ENCODE data around the gene KRT13.

KRT13 gene

DNA sequence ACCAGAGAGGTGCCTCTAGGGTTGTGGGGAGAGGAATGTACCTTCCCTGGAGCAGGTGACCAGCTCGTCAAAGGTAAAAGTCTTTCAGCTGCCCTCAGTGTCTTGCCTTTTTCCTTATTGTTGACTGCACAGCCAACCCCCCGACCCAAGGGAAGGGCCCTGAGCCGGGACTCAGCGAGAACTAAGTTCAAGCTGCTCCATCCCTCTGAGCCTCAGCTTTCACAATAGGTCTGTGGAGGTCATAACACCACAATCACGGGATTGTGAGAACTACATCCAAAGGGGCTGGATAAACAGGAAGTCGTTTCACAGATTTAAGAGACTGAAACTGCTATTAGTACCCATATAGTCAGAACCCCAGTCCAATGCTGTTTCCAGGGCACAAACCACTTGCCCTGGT, 13.1 kb downstream of the KRT13 start:
- no peak for ATAC-seq
- TF ChIP-seq ZC3H10 (CRISPR knock-in tag; IDR thresholded peaks at IDR 0.05): no peak
- no peak for TF ChIP-seq TCF4 (CRISPR knock-in tag; IDR thresholded peaks at IDR 0.05; ENCODE audit: borderline replicate concordance)
- TF ChIP-seq, protein P1, sequence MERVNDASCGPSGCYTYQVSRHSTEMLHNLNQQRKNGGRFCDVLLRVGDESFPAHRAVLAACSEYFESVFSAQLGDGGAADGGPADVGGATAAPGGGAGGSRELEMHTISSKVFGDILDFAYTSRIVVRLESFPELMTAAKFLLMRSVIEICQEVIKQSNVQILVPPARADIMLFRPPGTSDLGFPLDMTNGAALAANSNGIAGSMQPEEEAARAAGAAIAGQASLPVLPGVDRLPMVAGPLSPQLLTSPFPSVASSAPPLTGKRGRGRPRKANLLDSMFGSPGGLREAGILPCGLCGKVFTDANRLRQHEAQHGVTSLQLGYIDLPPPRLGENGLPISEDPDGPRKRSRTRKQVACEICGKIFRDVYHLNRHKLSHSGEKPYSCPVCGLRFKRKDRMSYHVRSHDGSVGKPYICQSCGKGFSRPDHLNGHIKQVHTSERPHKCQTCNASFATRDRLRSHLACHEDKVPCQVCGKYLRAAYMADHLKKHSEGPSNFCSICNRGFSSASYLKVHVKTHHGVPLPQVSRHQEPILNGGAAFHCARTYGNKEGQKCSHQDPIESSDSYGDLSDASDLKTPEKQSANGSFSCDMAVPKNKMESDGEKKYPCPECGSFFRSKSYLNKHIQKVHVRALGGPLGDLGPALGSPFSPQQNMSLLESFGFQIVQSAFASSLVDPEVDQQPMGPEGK (CRISPR knock-in tag; IDR thresholded peaks at IDR 0.05; ENCODE audit: borderline replicate concordance): no peak
- no peak for TF ChIP-seq TOX (CRISPR knock-in tag; IDR thresholded peaks at IDR 0.05; ENCODE audit: borderline replicate concordance)
- TF ChIP-seq, protein P2, sequence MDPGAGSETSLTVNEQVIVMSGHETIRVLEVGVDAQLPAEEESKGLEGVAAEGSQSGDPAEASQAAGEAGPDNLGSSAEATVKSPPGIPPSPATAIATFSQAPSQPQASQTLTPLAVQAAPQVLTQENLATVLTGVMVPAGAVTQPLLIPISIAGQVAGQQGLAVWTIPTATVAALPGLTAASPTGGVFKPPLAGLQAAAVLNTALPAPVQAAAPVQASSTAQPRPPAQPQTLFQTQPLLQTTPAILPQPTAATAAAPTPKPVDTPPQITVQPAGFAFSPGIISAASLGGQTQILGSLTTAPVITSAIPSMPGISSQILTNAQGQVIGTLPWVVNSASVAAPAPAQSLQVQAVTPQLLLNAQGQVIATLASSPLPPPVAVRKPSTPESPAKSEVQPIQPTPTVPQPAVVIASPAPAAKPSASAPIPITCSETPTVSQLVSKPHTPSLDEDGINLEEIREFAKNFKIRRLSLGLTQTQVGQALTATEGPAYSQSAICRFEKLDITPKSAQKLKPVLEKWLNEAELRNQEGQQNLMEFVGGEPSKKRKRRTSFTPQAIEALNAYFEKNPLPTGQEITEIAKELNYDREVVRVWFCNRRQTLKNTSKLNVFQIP (CRISPR knock-in tag; IDR thresholded peaks at IDR 0.05; ENCODE audit: borderline replicate concordance, low read depth): no peak
- no peak for TF ChIP-seq GLIS3 (CRISPR knock-in tag; IDR thresholded peaks at IDR 0.05)
- no peak for TF ChIP-seq ARNTL (CRISPR knock-in tag; IDR thresholded peaks at IDR 0.05; ENCODE audit: borderline replicate concordance, low read depth)
- no peak for TF ChIP-seq ESRRG (CRISPR knock-in tag; IDR thresholded peaks at IDR 0.05)
- TF ChIP-seq BACH2 (CRISPR knock-in tag; IDR thresholded peaks at IDR 0.05; ENCODE audit: borderline replicate concordance): no peak
- no peak for TF ChIP-seq ZFP30 (CRISPR knock-in tag; IDR thresholded peaks at IDR 0.05)
- no peak for TF ChIP-seq ISL1 (CRISPR knock-in tag; IDR thresholded peaks at IDR 0.05)
- no peak for TF ChIP-seq PPARA (CRISPR knock-in tag; IDR thresholded peaks at IDR 0.05; ENCODE audit: borderline replicate concordance)
- TF ChIP-seq ZNF565 (CRISPR knock-in tag; conservative IDR thresholded peaks at IDR 0.05; ENCODE audit: low read depth): no peak
- TF ChIP-seq OSR1 (CRISPR knock-in tag; IDR thresholded peaks at IDR 0.05): no peak
- no peak for TF ChIP-seq ZFP3 (CRISPR knock-in tag; IDR thresholded peaks at IDR 0.05)

DNA sequence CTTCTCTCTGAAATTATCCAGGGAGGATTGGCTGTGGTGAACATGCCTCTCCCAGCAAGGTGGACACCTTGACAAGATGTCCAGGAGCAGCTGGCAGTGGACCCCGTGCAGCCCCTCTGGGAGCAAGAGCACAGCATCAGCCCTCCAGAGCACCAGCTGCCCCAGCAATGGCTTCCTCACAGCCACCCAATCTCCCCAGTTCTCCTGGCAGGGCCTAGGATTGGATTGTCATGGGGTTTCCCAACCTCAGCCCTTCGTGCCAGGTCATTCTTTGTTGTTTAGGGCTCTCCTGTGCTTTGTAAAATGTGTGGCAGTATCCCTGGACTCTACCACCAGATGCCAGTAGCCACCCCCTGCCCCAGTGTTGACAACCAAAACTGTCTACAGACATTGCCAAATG, 13.9 kb downstream of the KRT13 start:
- TF ChIP-seq, protein P2 (CRISPR knock-in tag; IDR thresholded peaks at IDR 0.05; ENCODE audit: borderline replicate concordance, low read depth): no peak
- TF ChIP-seq PPARA (CRISPR knock-in tag; IDR thresholded peaks at IDR 0.05; ENCODE audit: borderline replicate concordance) (no peak), ESRRG (CRISPR knock-in tag; IDR thresholded peaks at IDR 0.05) (no peak), TOX (CRISPR knock-in tag; IDR thresholded peaks at IDR 0.05; ENCODE audit: borderline replicate concordance) (no peak), OSR1 (CRISPR knock-in tag; IDR thresholded peaks at IDR 0.05) (no peak), ZNF8 (CRISPR knock-in tag; IDR thresholded peaks at IDR 0.05) (no peak)
- no peak for ATAC-seq

DNA sequence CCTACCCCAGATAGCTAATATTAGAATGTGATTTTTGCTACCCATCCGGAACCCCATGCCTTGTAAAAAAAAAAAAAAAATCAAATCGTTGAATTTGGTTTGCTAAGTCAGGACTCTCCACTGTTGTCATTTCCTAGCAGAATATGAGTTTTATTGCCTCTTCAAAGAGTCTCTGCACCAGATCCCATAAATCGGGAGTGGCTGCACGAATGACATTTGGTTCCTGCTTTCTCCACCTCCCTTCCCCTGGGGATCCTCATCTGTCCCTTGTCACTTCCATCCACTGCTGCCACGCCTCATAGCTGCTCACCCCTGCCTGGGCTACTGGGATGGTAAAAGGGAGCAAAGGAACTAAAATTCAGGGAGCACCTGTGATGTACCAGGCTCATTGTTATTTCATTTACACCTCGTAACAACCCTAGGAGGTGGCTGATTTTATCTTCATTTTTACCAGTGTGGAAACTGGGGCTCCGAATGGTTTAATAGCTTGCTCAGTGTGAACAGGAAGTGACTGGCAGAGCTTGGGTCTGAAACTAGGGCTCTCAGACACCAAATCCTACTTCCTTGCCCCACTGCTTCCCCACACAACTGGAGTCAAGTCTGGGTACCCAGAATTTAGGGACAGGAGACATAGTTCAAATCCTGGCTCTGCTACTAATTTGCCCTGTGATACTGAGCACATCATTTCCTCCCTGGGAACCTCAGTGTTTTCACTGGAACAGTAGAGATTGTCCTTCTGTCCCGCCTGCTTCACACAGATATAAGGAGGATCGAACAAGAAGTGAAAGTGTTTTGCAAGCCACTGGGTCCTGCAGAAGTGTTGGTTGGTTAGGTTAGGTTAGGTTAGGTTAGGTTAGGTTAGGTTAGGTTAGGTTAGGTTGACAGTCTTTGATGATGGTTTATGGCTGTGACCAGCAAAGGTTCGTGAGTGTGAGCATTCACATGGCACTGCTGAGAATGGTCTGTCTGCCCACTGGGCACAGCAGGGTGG, 15.1 kb downstream of the KRT13 start:
- ATAC-seq: no peak
- TF ChIP-seq, protein P3, sequence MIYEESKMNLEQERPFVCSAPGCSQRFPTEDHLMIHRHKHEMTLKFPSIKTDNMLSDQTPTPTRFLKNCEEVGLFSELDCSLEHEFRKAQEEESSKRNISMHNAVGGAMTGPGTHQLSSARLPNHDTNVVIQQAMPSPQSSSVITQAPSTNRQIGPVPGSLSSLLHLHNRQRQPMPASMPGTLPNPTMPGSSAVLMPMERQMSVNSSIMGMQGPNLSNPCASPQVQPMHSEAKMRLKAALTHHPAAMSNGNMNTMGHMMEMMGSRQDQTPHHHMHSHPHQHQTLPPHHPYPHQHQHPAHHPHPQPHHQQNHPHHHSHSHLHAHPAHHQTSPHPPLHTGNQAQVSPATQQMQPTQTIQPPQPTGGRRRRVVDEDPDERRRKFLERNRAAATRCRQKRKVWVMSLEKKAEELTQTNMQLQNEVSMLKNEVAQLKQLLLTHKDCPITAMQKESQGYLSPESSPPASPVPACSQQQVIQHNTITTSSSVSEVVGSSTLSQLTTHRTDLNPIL (CRISPR knock-in tag; IDR thresholded peaks at IDR 0.05; ENCODE audit: low read depth): no peak
- TF ChIP-seq ZNF565 (CRISPR knock-in tag; conservative IDR thresholded peaks at IDR 0.05; ENCODE audit: low read depth) (no peak), ARNTL (CRISPR knock-in tag; IDR thresholded peaks at IDR 0.05; ENCODE audit: borderline replicate concordance, low read depth) (no peak), BACH2 (CRISPR knock-in tag; IDR thresholded peaks at IDR 0.05; ENCODE audit: borderline replicate concordance) (no peak), TOX (CRISPR knock-in tag; IDR thresholded peaks at IDR 0.05; ENCODE audit: borderline replicate concordance) (no peak), TCF4 (CRISPR knock-in tag; IDR thresholded peaks at IDR 0.05; ENCODE audit: borderline replicate concordance) (no peak), ZFP30 (CRISPR knock-in tag; IDR thresholded peaks at IDR 0.05) (no peak), GLIS3 (CRISPR knock-in tag; IDR thresholded peaks at IDR 0.05) (no peak), ZNF8 (CRISPR knock-in tag; IDR thresholded peaks at IDR 0.05) (no peak), ZC3H10 (CRISPR knock-in tag; IDR thresholded peaks at IDR 0.05) (no peak), RARB (CRISPR knock-in tag; IDR thresholded peaks at IDR 0.05) (no peak)
- TF ChIP-seq, protein P1 (CRISPR knock-in tag; IDR thresholded peaks at IDR 0.05; ENCODE audit: borderline replicate concordance): no peak
